H1 (cell line): ENCODE data around the gene SNX6.

Experiments used
- CEBPB ChIP-seq: IDR thresholded peaks from 2 replicates; pipeline ENCODE4 v1.6.1; 2012; ENCODE audit warnings: low read depth, low read length
- CREB1 ChIP-seq: IDR thresholded peaks from 2 replicates; pipeline ENCODE4 v1.6.1; 2012; ENCODE audit warnings: inconsistent platforms
- EGR1 ChIP-seq: IDR thresholded peaks from 2 replicates; pipeline ENCODE4 v1.6.1; 2011; ENCODE audit warnings: low read depth, low read length, borderline replicate concordance
- EP300 ChIP-seq, 2 experiments: IDR thresholded peaks; 1 replicate in 1 of 2; 2 replicates in 1 of 2; pipeline ENCODE4 v1.6.1; 2011 to 2012; ENCODE audit warnings: low read depth in 2 of 2, low read length in 2 of 2, mild to moderate bottlenecking in 2 of 2, borderline replicate concordance in 1 of 2, inconsistent platforms in 1 of 2, moderate library complexity in 1 of 2
- EZH2 ChIP-seq: fragments of 200-600 bp; sonication (generic); IDR thresholded peaks from 2 replicates; pipeline ENCODE4 v1.7.1; 2012; ENCODE audit warnings: low read depth, mild to moderate bottlenecking, moderate library complexity, low read length, inconsistent platforms; ENCODE audit not compliant: severe bottlenecking
- POLR2A ChIP-seq, 2 experiments: IDR thresholded peaks; 1 replicate in 1 of 2; 2 replicates in 1 of 2; pipeline ENCODE4 v1.6.1; 2011; ENCODE audit warnings: low read depth in 2 of 2, low read length in 2 of 2, mild to moderate bottlenecking in 2 of 2; ENCODE audit errors: control extremely low read depth in 1 of 2
- POLR2AphosphoS5 ChIP-seq: IDR thresholded peaks from 2 replicates; pipeline ENCODE4 v1.6.1; 2011; ENCODE audit warnings: low read depth, low read length
- SIN3A ChIP-seq, 2 experiments: IDR thresholded peaks in 1 of 2; conservative IDR thresholded peaks in 1 of 2; 2 replicates each; pipeline ENCODE4 v1.6.1; 2011 to 2012; ENCODE audit warnings: low read length in 2 of 2, improper control_type of control experiment in 1 of 2, low read depth in 1 of 2, mild to moderate bottlenecking in 1 of 2
- SP1 ChIP-seq: IDR thresholded peaks from 2 replicates; pipeline ENCODE4 v1.6.1; 2011; ENCODE audit warnings: low read depth, low read length
- SP2 ChIP-seq: IDR thresholded peaks from 2 replicates; pipeline ENCODE4 v1.6.1; 2012; ENCODE audit warnings: mild to moderate bottlenecking, low read length, inconsistent platforms
- SP4 ChIP-seq: IDR thresholded peaks from 2 replicates; pipeline ENCODE4 v1.6.1; 2012; ENCODE audit warnings: low read length, inconsistent platforms
- SUZ12 ChIP-seq: fragments of 200-600 bp; sonication (generic); IDR thresholded peaks from 2 replicates; pipeline ENCODE4 v1.6.1; 2012; ENCODE audit warnings: mild to moderate bottlenecking, inconsistent platforms, low read length, moderate library complexity, mixed read lengths
- TAF1 ChIP-seq: IDR thresholded peaks from 2 replicates; pipeline ENCODE4 v1.6.1; 2011; ENCODE audit warnings: mild to moderate bottlenecking, low read depth, low read length
- TF ChIP-seq, protein P1 (sequence below), 3 experiments: IDR thresholded peaks; 1 replicate in 2 of 3; 2 replicates in 1 of 3; pipeline versions ENCODE4 v1.5.1 to v1.6.1; 2011; ENCODE audit warnings: low read length in 3 of 3, mild to moderate bottlenecking in 3 of 3, inconsistent platforms in 2 of 3, low read depth in 1 of 3, moderate library complexity in 1 of 3; ENCODE audit not compliant: insufficient read depth in 1 of 3; ENCODE audit errors: control extremely low read depth in 1 of 3

DNA sequence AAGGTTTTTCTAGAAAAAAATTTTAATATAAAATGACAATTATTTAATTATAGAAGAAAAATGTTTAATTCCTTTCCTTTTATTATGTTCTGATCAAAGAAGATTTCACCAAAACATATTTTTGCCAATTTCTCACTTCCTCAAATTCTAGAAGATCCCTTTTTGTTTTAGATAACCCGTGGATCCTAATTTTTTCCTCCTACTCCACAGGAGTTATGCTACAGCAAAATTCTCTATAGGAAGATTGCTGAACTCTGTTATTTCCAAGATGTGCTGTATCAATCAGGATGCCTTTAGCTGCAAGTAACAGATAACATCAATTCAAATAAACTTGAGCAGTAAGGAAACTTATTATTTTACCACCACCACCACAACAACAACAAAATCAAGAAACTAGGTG lies 3.8 kb upstream of the SNX6 start:
- TF ChIP-seq POLR2A (IDR thresholded peaks at IDR 0.05; ENCODE audit: control extremely low read depth in 1 of 2, low read depth in 2 of 2, low read length in 2 of 2) (no peak), EP300 (IDR thresholded peaks at IDR 0.05; ENCODE audit: borderline replicate concordance in 1 of 2, low read depth in 2 of 2, low read length in 2 of 2) (no peak), CREB1 (no peak), CEBPB (no peak), TAF1 (no peak), EZH2 (no peak), SP4 (no peak), POLR2AphosphoS5 (no peak), SP2 (no peak), EGR1 (no peak), SUZ12 (no peak), SIN3A (conservative IDR thresholded peaks at IDR 0.05 in 1 of 2, IDR thresholded peaks at IDR 0.05 in 1 of 2; ENCODE audit: low read depth in 1 of 2, low read length in 2 of 2) (no peak), SP1 (no peak)
- TF ChIP-seq, protein P1, sequence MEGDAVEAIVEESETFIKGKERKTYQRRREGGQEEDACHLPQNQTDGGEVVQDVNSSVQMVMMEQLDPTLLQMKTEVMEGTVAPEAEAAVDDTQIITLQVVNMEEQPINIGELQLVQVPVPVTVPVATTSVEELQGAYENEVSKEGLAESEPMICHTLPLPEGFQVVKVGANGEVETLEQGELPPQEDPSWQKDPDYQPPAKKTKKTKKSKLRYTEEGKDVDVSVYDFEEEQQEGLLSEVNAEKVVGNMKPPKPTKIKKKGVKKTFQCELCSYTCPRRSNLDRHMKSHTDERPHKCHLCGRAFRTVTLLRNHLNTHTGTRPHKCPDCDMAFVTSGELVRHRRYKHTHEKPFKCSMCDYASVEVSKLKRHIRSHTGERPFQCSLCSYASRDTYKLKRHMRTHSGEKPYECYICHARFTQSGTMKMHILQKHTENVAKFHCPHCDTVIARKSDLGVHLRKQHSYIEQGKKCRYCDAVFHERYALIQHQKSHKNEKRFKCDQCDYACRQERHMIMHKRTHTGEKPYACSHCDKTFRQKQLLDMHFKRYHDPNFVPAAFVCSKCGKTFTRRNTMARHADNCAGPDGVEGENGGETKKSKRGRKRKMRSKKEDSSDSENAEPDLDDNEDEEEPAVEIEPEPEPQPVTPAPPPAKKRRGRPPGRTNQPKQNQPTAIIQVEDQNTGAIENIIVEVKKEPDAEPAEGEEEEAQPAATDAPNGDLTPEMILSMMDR (IDR thresholded peaks at IDR 0.05; ENCODE audit: control extremely low read depth in 1 of 3, insufficient read depth in 1 of 3, low read depth in 1 of 3, low read length in 3 of 3), result no peak
